Prostate gland (tissue), 2 donors: ENCODE measurements around the gene ZSCAN20. TPM values are rescaled to one million over a fixed set of nuclear protein-coding genes. Genes with fewer than 3 reads are reported as not detected.

Source experiments
- DNase-seq: peaks from one replicate; pipeline ENCODE4 v3.0.0-alpha.2; 2019; ENCODE audit warnings: low spot score
- H3K27ac ChIP-seq, 2 donors: fragments of 200-600 bp; sonication (generic); 2 replicates each; pipeline ENCODE4 v1.5.1; 2017 to 2019
- H3K27me3 ChIP-seq: fragments of 200-600 bp; sonication (generic); replicated peaks from 2 replicates; pipeline ENCODE4 v1.5.1; 2019; ENCODE audit not compliant: insufficient read depth
- H3K36me3 ChIP-seq, 2 donors: fragments of 200-600 bp; sonication (generic); 1 replicate in 1 of 2; 2 replicates in 1 of 2; pipeline versions ENCODE4 v1.5.1 to v1.8.1; 2017 to 2019
- H3K4me1 ChIP-seq: fragments of 200-600 bp; sonication (generic); replicated peaks from 2 replicates; pipeline ENCODE4 v1.5.1; 2019
- H3K4me3 ChIP-seq, 2 donors: fragments of 200-600 bp; sonication (generic); 2 replicates each; pipeline ENCODE4 v1.5.1; 2017 to 2019
- H3K9me3 ChIP-seq: fragments of 200-600 bp; sonication (generic); 2 replicates; pipeline ENCODE4 v1.5.1; 2017
- POLR2A ChIP-seq: fragments of 450-650 bp; IDR thresholded peaks from one replicate; pipeline ENCODE4 v1.6.1; 2016; ENCODE audit warnings: antibody characterized with exemption, mild to moderate bottlenecking
- POLR2AphosphoS5 ChIP-seq: sonication (generic); formaldehyde crosslinking; IDR thresholded peaks from one replicate; pipeline ENCODE4 v1.6.1; 2017; ENCODE audit warnings: antibody characterized with exemption
- WGBS: methylation state at CpG from one replicate; pipeline ENCODE4 v1.1.5; 2018; 5-methylcytosine and 5-hydroxymethylcytosine counted together
- intact Hi-C: fragments of 100-400 bp; cut with DNase I; formaldehyde crosslinking; loops from one replicate; pipeline ENCODE4 v1.14.2; 2022
- total RNA-seq, 2 donors: library from RNA; depleted of rRNA; stranded (reverse); fragments of >200 nt; gene quantifications; one replicate each; pipeline ENCODE4 v1.1.0, GENCODE V29; 2016
- TF ChIP-seq, protein P1 (sequence below), 4 experiments: fragments of 200-600 bp in 2 of 4; fragments of 450-650 bp in 2 of 4; sonication (generic) in 2 of 4; IDR thresholded peaks; 1 replicate in 3 of 4; 2 replicates in 1 of 4; pipeline ENCODE4 v1.5.1; 2016 to 2019; ENCODE audit warnings: antibody characterized with exemption in 4 of 4, mild to moderate bottlenecking in 2 of 4, moderate library complexity in 2 of 4

Gene ZSCAN20
- total RNA-seq, 2 donors from 2014 or later: 4.7 to 11.1 TPM

DNA sequence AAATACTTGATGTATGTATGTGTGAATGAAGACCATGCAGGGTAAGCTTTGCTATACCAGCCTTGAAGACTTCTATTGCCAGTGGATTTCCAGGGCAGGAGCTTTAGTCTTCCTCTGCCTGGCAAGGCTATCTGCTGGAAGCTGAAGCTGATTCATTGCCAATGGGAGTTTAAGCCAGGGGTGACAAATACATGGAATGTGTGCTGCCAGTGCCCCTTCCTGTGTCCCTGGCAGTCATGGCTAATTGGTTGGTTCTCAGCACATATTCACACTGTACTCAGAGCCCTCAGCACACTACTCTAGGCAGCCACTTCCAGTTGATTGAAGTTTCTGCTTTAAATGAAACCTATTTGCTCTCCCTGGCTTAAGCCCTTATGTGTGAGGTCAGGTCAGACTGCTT, 1.5 kb downstream of the ZSCAN20 start:
- TF ChIP-seq, protein P1, sequence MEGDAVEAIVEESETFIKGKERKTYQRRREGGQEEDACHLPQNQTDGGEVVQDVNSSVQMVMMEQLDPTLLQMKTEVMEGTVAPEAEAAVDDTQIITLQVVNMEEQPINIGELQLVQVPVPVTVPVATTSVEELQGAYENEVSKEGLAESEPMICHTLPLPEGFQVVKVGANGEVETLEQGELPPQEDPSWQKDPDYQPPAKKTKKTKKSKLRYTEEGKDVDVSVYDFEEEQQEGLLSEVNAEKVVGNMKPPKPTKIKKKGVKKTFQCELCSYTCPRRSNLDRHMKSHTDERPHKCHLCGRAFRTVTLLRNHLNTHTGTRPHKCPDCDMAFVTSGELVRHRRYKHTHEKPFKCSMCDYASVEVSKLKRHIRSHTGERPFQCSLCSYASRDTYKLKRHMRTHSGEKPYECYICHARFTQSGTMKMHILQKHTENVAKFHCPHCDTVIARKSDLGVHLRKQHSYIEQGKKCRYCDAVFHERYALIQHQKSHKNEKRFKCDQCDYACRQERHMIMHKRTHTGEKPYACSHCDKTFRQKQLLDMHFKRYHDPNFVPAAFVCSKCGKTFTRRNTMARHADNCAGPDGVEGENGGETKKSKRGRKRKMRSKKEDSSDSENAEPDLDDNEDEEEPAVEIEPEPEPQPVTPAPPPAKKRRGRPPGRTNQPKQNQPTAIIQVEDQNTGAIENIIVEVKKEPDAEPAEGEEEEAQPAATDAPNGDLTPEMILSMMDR (IDR thresholded peaks at IDR 0.05): no peak
- TF ChIP-seq POLR2AphosphoS5: no peak
- no peak for TF ChIP-seq POLR2A
- intact Hi-C loops: loop anchor here (5.0 to 10.0 kb wide), 2 partner anchors 107 to 259 kb away; no protein-coding TSS in a partner anchor
- no peak overlapping the region for H3K27ac ChIP-seq
- H3K4me1 ChIP-seq: no peaks in the 10 kb centered on the region
- DNase-seq: no peak
- H3K9me3 ChIP-seq: no peaks in the 10 kb centered on the region
- H3K4me3 ChIP-seq: no peak overlapping the region
- H3K36me3 ChIP-seq: no peaks in the 10 kb centered on the region
- no peaks in the 10 kb centered on the region for H3K27me3 ChIP-seq

DNA sequence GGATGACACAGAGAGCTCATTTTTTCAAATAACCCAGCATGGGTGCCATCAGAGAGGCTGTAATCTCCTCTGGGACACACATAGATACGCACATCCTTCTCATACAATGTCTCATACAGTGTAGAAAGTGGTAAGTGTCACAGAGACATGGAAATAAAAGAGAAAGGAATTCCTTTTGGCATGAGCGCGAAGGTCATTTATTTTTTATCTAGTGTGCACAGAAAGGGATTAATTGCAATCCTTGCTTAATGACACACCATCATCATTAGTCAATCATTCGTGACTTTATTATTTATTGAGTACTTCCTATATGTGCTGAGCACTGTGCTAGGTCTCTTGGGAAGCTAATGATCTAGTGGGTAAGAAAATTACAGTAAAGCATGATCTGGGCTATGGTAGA, 5.0 kb downstream of the ZSCAN20 start:
- no peak for DNase-seq
- Histone ChIP-seq H3K27ac (no peak overlapping the region), H3K4me3 (no peak overlapping the region), H3K27me3 (no peaks in the 10 kb centered on the region), H3K36me3 (no peaks in the 10 kb centered on the region), H3K9me3 (no peaks in the 10 kb centered on the region), H3K4me1 (no peaks in the 10 kb centered on the region)
- WGBS: 71% methylated on average over 4 of the region's 4 CpGs
- intact Hi-C loops: loop anchor here (10.0 kb wide), 1 partner anchor 263 kb away; no protein-coding TSS in a partner anchor
- TF ChIP-seq POLR2A: no peak
- TF ChIP-seq, protein P1 (IDR thresholded peaks at IDR 0.05): no peak
- TF ChIP-seq POLR2AphosphoS5: no peak

DNA sequence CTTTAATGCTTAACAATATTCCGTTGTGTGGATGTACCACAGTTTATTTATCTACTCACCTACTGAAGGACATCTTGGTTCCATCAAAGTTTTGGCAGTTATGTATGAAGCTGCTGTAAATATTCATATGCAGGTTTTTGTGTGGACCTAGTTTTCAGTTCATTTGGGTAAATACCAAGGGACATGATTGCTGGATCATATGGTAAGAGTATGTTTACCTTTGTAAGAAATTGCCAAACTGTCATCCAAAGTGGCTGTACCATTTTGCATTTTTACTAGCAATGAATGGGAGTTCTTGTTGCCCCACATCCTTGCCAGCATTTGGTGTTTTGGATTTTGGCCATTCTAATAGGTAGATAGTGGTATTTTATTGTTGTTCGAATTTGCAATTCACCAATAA, 10.0 kb downstream of the ZSCAN20 start:
- intact Hi-C loops: no loop called here
- TF ChIP-seq, protein P1 (IDR thresholded peaks at IDR 0.05): no peak
- TF ChIP-seq POLR2AphosphoS5 (peak; percentile 71), POLR2A (no peak)
- H3K27me3 ChIP-seq: no peaks in the 10 kb centered on the region
- no peaks in the 10 kb centered on the region for H3K4me1 ChIP-seq
- WGBS: 63% methylated on average over 2 of the region's 2 CpGs
- H3K9me3 ChIP-seq: no peaks in the 10 kb centered on the region
- H3K4me3 ChIP-seq: no peak overlapping the region
- DNase-seq: peak; percentile 15
- no peaks in the 10 kb centered on the region for H3K36me3 ChIP-seq
- no peak overlapping the region for H3K27ac ChIP-seq

DNA sequence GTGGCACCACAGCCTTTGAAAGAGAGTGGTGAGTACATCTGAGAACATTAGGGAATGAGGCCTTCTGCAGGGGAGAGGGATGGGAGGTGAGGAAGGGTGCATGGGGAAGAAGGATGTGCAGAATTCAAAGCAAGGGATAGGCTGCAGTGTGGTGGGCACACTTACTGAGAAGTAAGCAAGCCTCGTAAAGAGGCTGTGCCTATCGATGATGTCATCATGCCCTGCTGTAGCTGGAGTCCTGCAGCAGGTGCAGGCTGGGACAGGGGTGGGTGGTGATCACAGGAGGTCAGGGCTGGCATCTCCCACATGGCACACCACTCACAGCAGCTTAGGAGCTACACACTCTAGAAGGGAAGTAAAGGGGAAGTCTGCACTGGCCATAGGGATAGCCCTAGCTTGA, 16.2 kb downstream of the ZSCAN20 start:
- Histone ChIP-seq H3K4me1 (no peaks in the 10 kb centered on the region), H3K4me3 (no peak overlapping the region), H3K27ac (no peak overlapping the region), H3K36me3 (peaks cover 0 to 11% of the 10 kb centered on the region in 2 donors), H3K9me3 (no peaks in the 10 kb centered on the region), H3K27me3 (no peaks in the 10 kb centered on the region)
- 98% methylated on average over 2 of the region's 2 CpGs for WGBS
- TF ChIP-seq, protein P1 (IDR thresholded peaks at IDR 0.05): no peak
- no peak for TF ChIP-seq POLR2A
- TF ChIP-seq POLR2AphosphoS5: no peak
- intact Hi-C loops: no loop called here
- no peak for DNase-seq

DNA sequence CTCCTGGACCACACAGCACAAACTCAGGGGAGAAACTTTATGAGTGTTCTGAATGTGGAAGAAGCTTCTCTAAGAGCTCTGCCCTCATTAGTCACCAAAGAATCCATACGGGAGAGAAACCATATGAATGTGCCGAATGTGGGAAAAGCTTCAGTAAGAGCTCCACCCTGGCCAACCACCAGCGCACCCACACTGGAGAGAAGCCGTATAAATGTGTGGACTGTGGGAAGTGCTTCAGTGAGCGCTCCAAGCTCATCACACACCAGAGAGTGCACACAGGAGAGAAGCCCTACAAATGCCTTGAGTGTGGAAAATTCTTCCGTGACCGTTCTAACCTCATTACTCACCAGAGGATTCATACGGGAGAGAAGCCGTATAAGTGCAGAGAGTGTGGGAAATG, 22.5 kb downstream of the ZSCAN20 start:
- WGBS: 94% methylated on average over 9 of the region's 9 CpGs
- DNase-seq: no peak
- H3K9me3 ChIP-seq: no peaks in the 10 kb centered on the region
- intact Hi-C loops: no loop called here
- TF ChIP-seq, protein P1 (IDR thresholded peaks at IDR 0.05): no peak
- TF ChIP-seq POLR2A (no peak), POLR2AphosphoS5 (no peak)
- no peak overlapping the region for H3K4me3 ChIP-seq
- H3K4me1 ChIP-seq: no peaks in the 10 kb centered on the region
- no peaks in the 10 kb centered on the region for H3K27me3 ChIP-seq
- H3K36me3 ChIP-seq: peaks cover 0 to 11% of the 10 kb centered on the region in 2 donors
- no peak overlapping the region for H3K27ac ChIP-seq
